ENCODE data around the gene TTC34.

DNA sequence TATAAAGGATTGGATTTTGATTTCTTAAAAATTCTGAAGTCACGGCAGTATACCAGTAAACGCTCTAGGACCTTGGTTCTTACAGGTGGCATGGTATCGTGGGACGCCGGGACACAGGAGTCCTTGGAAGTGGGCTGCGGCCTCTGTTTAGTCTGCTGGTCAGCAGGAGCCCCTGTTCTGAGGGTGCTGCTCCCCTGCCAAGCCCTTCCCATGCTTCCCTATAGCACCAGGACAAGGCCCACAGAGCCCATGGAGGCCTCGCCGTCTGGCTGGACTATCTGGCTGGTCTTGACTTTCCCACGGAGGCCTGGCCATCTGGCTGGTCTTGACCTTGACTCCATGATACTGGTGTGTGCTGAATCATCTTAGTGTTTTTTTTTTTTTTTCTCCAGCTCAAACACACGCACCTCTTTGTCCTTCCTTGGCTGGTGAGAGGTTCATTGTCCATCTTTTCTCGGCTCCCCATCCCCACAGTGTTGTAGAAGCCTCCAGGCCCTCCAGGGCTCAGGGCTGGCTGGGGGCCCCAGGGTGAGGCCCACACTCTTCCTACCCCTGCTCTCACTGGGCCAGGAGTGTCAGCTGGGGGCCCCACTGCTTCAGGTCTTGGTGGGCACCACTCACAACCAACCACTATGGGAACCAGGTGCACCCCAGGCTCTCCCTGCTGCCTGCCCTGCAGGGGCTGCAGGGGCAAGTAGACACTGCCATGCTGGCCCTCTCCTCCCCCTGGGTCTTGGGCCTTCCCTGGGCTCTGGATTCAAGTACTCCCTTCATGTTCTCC is 16.5 kb upstream of the TTC34 start:
- TF ChIP-seq, protein P1, sequence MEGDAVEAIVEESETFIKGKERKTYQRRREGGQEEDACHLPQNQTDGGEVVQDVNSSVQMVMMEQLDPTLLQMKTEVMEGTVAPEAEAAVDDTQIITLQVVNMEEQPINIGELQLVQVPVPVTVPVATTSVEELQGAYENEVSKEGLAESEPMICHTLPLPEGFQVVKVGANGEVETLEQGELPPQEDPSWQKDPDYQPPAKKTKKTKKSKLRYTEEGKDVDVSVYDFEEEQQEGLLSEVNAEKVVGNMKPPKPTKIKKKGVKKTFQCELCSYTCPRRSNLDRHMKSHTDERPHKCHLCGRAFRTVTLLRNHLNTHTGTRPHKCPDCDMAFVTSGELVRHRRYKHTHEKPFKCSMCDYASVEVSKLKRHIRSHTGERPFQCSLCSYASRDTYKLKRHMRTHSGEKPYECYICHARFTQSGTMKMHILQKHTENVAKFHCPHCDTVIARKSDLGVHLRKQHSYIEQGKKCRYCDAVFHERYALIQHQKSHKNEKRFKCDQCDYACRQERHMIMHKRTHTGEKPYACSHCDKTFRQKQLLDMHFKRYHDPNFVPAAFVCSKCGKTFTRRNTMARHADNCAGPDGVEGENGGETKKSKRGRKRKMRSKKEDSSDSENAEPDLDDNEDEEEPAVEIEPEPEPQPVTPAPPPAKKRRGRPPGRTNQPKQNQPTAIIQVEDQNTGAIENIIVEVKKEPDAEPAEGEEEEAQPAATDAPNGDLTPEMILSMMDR (IDR thresholded peaks at IDR 0.05): no peak
- TF ChIP-seq POLR2AphosphoS5 (IDR thresholded peaks at IDR 0.05) (no peak), POLR2A (IDR thresholded peaks at IDR 0.05) (no peak)
